Ishikawa (cell line): Measurements from ENCODE around the gene HPS3.

Source experiments
- CEBPB ChIP-seq: IDR thresholded peaks from 2 replicates; pipeline ENCODE4 v1.6.1; 2012
- CREB1 ChIP-seq: IDR thresholded peaks from 2 replicates; pipeline ENCODE4 v1.6.1; 2012; ENCODE audit warnings: low read depth
- EGR1 ChIP-seq: IDR thresholded peaks from 2 replicates; pipeline ENCODE4 v1.6.1; 2012
- EP300 ChIP-seq: IDR thresholded peaks from 2 replicates; pipeline ENCODE4 v1.6.1; 2012; ENCODE audit warnings: borderline replicate concordance
- FOXM1 ChIP-seq: IDR thresholded peaks from 2 replicates; pipeline ENCODE4 v1.6.1; 2012; ENCODE audit warnings: low read depth, borderline replicate concordance
- MAX ChIP-seq: IDR thresholded peaks from 2 replicates; pipeline ENCODE4 v1.6.1; 2012
- NFIC ChIP-seq: IDR thresholded peaks from 2 replicates; pipeline ENCODE4 v1.6.1; 2012
- RAD21 ChIP-seq: IDR thresholded peaks from 2 replicates; pipeline ENCODE4 v1.6.1; 2012; ENCODE audit warnings: low read depth
- REST ChIP-seq: IDR thresholded peaks from 2 replicates; pipeline ENCODE4 v1.6.1; 2012; ENCODE audit warnings: low read depth, mild to moderate bottlenecking
- TAF1 ChIP-seq: IDR thresholded peaks from 2 replicates; pipeline ENCODE4 v1.6.1; 2012; ENCODE audit warnings: low read depth, mild to moderate bottlenecking
- YY1 ChIP-seq: IDR thresholded peaks from 2 replicates; pipeline ENCODE4 v1.6.1; 2012; ENCODE audit warnings: low read depth

GRCh38 chr3:149095487-149095886 is 34.0 kb upstream of the HPS3 start:
- no peak for TF ChIP-seq REST
- no peak for TF ChIP-seq MAX
- no peak for TF ChIP-seq TAF1
- TF ChIP-seq YY1: no peak
- no peak for TF ChIP-seq CEBPB
- TF ChIP-seq RAD21: no peak
- TF ChIP-seq EP300: no peak
- no peak for TF ChIP-seq NFIC
- no peak for TF ChIP-seq FOXM1
- TF ChIP-seq EGR1: no peak
- TF ChIP-seq CREB1: no peak
